ENCODE results near the gene NUCB2.

The NUCB2 gene

GRCh38 chr11:17272801-17273200 lies 3.7 kb upstream of the NUCB2 start:
- no peak for DNase-seq

GRCh38 chr11:17273211-17273610 lies 3.3 kb upstream of the NUCB2 start:
- DNase-seq, result no peak

- peak; percentile 25 for DNase-seq
These were observed 2.8 kb upstream of the NUCB2 start for GRCh38 chr11:17273668-17274282.

- DNase-seq, result no peak
These were observed 921 bp upstream of the NUCB2 start for GRCh38 chr11:17275400-17276235.

- DNase-seq, result no peak
These were observed 565 bp downstream of the NUCB2 start for GRCh38 chr11:17277024-17277584.

- DNase-seq, result no peak
These were observed 4.1 kb downstream of the NUCB2 start for GRCh38 chr11:17280494-17281127.

- DNase-seq, result no peak
These were observed 9.8 kb downstream of the NUCB2 start for GRCh38 chr11:17286332-17286731.

- no peak for DNase-seq
These were observed 10.5 kb downstream of the NUCB2 start for GRCh38 chr11:17287058-17287457.

GRCh38 chr11:17291710-17292109 lies 15.2 kb downstream of the NUCB2 start:
- DNase-seq, result no peak

- DNase-seq, result no peak
These were observed 16.8 kb downstream of the NUCB2 start for GRCh38 chr11:17293311-17293710.

- no peak for DNase-seq
These were observed 17.5 kb downstream of the NUCB2 start for GRCh38 chr11:17294033-17294432.

- DNase-seq, result no peak
These were observed 20.5 kb downstream of the NUCB2 start for GRCh38 chr11:17296852-17297559.

- DNase-seq, result no peak
These were observed 21.8 kb downstream of the NUCB2 start for GRCh38 chr11:17298302-17298701.

GRCh38 chr11:17300372-17300771 lies 23.8 kb downstream of the NUCB2 start:
- DNase-seq, result no peak

GRCh38 chr11:17313349-17314231 lies 37.1 kb downstream of the NUCB2 start:
- DNase-seq, result no peak

GRCh38 chr11:17314232-17314547 lies 37.7 kb downstream of the NUCB2 start:
- DNase-seq, result no peak

- no peak for DNase-seq
These were observed 38.4 kb downstream of the NUCB2 start for GRCh38 chr11:17314904-17315426.

GRCh38 chr11:17328871-17329494 lies 52.4 kb downstream of the NUCB2 start:
- no peak for DNase-seq

- no peak for DNase-seq
These were observed 55.1 kb downstream of the NUCB2 start for GRCh38 chr11:17331669-17332068.

- no peak for DNase-seq
These were observed 57.5 kb downstream of the NUCB2 start for GRCh38 chr11:17333799-17334586.

- no peak for DNase-seq
These were observed 66.7 kb downstream of the NUCB2 start for GRCh38 chr11:17343257-17343656.

All from femur (tissue), 1 donor.